Gastroesophageal sphincter (tissue), 4 donors: ENCODE results near the gene TXNDC9. TPM values are rescaled to one million over a fixed set of nuclear protein-coding genes. Genes with fewer than 3 reads are reported as not detected.

ENCODE experiments used
- ATAC-seq: fragments of 150-250 bp; one replicate; pipeline ENCODE4 v1.9.1; 2016; ENCODE audit warnings: mild to moderate bottlenecking, moderate library complexity
- H3K27ac ChIP-seq, 4 donors: fragments of 200-600 bp; sonication (generic) in 3 of 4; 1 replicate in 3 of 4; 2 replicates in 1 of 4; pipeline ENCODE4 v1.5.1; 2016 to 2019
- H3K27me3 ChIP-seq: fragments of 200-600 bp; sonication (generic); one replicate; pipeline ENCODE4 v1.5.1; 2019
- H3K36me3 ChIP-seq, 2 donors: fragments of 200-600 bp; sonication (generic); one replicate each; pipeline ENCODE4 v1.5.1; 2019; ENCODE audit warnings: control low read depth in 1 of 2
- H3K4me1 ChIP-seq, 3 donors: fragments of 200-600 bp; sonication (generic); 1 replicate in 2 of 3; 2 replicates in 1 of 3; pipeline ENCODE4 v1.5.1; 2016 to 2019; ENCODE audit warnings: control low read depth in 2 of 3
- H3K4me3 ChIP-seq, 2 donors: fragments of 200-600 bp; sonication (generic); one replicate each; pipeline ENCODE4 v1.5.1; 2019; ENCODE audit warnings: mild to moderate bottlenecking in 1 of 2, moderate library complexity in 1 of 2
- H3K9me3 ChIP-seq, 3 donors: fragments of 200-600 bp; sonication (generic); one replicate each; pipeline ENCODE4 v1.5.1; 2017 to 2019; ENCODE audit warnings: control low read depth in 2 of 3
- EP300 ChIP-seq: sonication (generic); formaldehyde crosslinking; IDR thresholded peaks from one replicate; pipeline ENCODE4 v1.6.1; 2017; ENCODE audit warnings: antibody characterized with exemption, mild to moderate bottlenecking
- POLR2A ChIP-seq, 2 donors: fragments of 450-650 bp; IDR thresholded peaks; one replicate each; pipeline ENCODE4 v1.6.1; 2017; ENCODE audit warnings: antibody characterized with exemption in 2 of 2, mild to moderate bottlenecking in 2 of 2, moderate library complexity in 1 of 2
- POLR2AphosphoS5 ChIP-seq: sonication (generic); formaldehyde crosslinking; IDR thresholded peaks from one replicate; pipeline ENCODE4 v1.6.1; 2017; ENCODE audit warnings: antibody characterized with exemption
- WGBS, 2 donors: methylation state at CpG; one replicate each; pipeline ENCODE4 v1.1.5; 2018; ENCODE audit warnings: low coverage in 1 of 2; 5-methylcytosine and 5-hydroxymethylcytosine counted together
- total RNA-seq, 4 donors: library from RNA; depleted of rRNA; stranded (reverse); fragments of >200 nt; gene quantifications; one replicate each; pipeline ENCODE4 v1.1.0, GENCODE V29; 2016
- TF ChIP-seq, protein P1 (sequence below), 4 experiments: fragments of 200-600 bp in 2 of 4; fragments of 450-650 bp in 2 of 4; sonication (generic) in 1 of 4; IDR thresholded peaks; one replicate each; pipeline ENCODE4 v1.5.1; 2017 to 2019; ENCODE audit warnings: antibody characterized with exemption in 4 of 4, mild to moderate bottlenecking in 2 of 4, moderate library complexity in 2 of 4

Gene TXNDC9, protein sequence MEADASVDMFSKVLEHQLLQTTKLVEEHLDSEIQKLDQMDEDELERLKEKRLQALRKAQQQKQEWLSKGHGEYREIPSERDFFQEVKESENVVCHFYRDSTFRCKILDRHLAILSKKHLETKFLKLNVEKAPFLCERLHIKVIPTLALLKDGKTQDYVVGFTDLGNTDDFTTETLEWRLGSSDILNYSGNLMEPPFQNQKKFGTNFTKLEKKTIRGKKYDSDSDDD
- 10 to 100 TPM; 19.0 to 32.8 (median 29.6) TPM for total RNA-seq

DNA sequence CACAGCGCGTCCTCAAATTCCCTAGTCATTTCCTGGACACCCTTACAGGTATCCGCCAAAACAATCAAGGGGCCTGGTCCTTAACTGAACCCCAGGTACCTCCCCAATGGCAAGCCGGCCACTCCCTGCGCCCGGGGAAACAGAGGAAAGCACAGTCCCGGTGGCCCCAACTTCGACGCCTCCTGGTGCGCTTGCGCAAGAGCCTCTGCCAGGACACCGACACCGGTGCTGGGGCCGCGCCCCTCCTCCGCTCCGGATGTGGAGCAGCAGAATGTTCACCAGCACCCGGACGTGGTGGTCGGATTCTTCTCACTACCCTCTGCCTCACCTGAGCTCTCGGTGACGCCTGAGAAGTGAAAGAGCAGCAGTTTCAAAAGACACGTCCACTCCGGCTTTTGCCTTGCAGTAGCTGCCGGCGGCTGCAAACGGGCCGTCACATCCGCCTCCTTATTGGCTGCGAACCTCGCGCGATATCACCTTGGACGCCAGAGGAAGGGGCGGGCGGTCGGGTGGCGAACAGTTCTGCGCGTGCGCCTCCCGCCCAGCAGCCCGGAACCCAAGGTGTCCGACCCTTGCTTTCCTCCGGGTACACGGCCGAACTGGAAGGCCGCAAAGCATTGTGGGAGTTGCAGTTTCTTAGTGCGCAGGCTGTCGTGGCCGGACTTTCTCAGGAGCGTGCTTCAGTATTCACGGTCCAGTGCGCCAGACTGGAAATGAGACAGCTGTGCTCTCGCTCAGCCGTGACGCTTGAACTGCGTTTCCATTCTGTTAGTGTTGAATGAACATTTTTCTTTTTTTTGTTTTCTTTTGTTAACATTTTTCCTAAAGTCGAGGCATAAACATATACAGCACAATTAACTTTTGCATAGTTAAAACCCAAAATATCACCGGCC lies at the start of gene TXNDC9:
Gene TXNDC9, minus strand, starts transcription at position 423 of the 893 bp plus-strand sequence. CDS start 3,123 bp downstream, outside the sequence.
- H3K4me1 ChIP-seq: peaks cover 8 to 55% (median 16%) of the 10 kb centered on the region in 3 donors
- no peaks in the 10 kb centered on the region for H3K27me3 ChIP-seq
- peaks cover 0 to 21% of the 10 kb centered on the region in 2 donors for H3K36me3 ChIP-seq
- peak within 1 kb of the TSS; percentile 85 to 93 (median 89) for H3K27ac ChIP-seq
- TF ChIP-seq, protein P1, sequence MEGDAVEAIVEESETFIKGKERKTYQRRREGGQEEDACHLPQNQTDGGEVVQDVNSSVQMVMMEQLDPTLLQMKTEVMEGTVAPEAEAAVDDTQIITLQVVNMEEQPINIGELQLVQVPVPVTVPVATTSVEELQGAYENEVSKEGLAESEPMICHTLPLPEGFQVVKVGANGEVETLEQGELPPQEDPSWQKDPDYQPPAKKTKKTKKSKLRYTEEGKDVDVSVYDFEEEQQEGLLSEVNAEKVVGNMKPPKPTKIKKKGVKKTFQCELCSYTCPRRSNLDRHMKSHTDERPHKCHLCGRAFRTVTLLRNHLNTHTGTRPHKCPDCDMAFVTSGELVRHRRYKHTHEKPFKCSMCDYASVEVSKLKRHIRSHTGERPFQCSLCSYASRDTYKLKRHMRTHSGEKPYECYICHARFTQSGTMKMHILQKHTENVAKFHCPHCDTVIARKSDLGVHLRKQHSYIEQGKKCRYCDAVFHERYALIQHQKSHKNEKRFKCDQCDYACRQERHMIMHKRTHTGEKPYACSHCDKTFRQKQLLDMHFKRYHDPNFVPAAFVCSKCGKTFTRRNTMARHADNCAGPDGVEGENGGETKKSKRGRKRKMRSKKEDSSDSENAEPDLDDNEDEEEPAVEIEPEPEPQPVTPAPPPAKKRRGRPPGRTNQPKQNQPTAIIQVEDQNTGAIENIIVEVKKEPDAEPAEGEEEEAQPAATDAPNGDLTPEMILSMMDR (IDR thresholded peaks at IDR 0.05): no peak
- TF ChIP-seq POLR2A (IDR thresholded peaks at IDR 0.05) (peak; percentile 26 to 50), POLR2AphosphoS5 (peak; percentile 82), EP300 (no peak)
- peak; percentile 96 for ATAC-seq
- no peaks in the 10 kb centered on the region for H3K9me3 ChIP-seq
- 0% methylated on average over 10 to 21 of the region's 60 CpGs for WGBS, 2 donors
- peak within 1 kb of the TSS; percentile 85 to 95 for H3K4me3 ChIP-seq

DNA sequence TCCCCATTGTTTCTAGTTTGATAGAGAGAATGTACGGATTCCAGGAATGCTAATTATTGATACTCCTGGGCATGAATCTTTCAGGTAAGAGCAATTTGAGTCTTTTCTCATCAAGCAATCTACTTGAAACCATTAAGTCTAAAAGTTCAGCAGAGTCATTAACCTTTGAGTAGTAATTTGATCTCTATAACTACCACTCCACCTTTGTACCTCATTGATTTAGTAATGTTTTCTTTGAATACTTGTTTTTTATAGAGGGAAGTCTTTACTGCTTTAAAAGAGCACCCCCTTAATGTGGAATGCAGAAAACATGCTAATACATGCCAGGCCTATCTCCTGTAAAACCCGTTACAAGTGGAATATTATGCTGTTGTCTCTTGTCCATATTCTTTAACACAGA lies 46.0 kb upstream of the TXNDC9 start:
- Histone ChIP-seq H3K27me3 (no peaks in the 10 kb centered on the region), H3K36me3 (peaks cover 0 to 84% of the 10 kb centered on the region in 2 donors), H3K4me3 (no peak overlapping the region), H3K9me3 (no peaks in the 10 kb centered on the region), H3K4me1 (no peaks in the 10 kb centered on the region), H3K27ac (no peak overlapping the region)
- TF ChIP-seq, protein P1 (IDR thresholded peaks at IDR 0.05): no peak
- TF ChIP-seq POLR2AphosphoS5 (no peak), EP300 (no peak), POLR2A (IDR thresholded peaks at IDR 0.05) (no peak)
- 91 to 94% methylated on average over 2 of the region's 2 CpGs for WGBS, 2 donors
- no peak for ATAC-seq

DNA sequence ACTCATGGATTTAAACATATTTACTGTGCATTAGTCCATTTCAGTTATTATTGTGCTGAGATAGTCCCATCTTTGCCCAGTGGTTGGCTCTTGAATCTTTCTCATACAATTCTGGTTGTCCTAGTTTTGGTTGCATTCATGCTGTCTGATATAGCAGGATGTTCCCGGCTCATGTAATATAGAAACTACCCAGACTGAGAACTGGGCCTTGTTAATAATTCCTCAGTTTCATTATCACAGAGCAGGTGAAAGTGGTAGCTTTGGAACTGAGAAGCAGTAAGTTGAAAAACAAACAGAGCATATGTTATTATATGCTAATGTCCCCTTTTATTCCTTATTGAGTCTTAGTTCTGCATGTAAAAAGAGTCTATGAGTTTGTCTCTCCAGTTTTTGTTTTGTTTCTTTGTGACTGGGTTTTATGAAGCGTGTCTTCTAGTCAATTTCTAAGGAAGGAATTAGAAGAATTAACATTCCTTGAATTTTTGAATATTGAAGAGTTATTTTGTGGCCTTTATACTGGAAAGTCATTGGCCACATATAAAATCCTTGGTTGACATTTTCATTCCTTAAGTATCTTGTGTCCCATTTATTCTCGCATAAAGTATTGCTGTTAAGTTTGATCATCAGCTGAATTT lies 44.4 kb upstream of the TXNDC9 start:
- TF ChIP-seq POLR2AphosphoS5 (no peak), POLR2A (IDR thresholded peaks at IDR 0.05) (no peak), EP300 (no peak)
- TF ChIP-seq, protein P1 (IDR thresholded peaks at IDR 0.05): no peak
- Histone ChIP-seq H3K27ac (no peak overlapping the region), H3K4me1 (no peaks in the 10 kb centered on the region), H3K9me3 (no peaks in the 10 kb centered on the region), H3K4me3 (no peak overlapping the region), H3K27me3 (no peaks in the 10 kb centered on the region), H3K36me3 (peaks cover 0 to 86% of the 10 kb centered on the region in 2 donors)
- 93 to 95% methylated on average over 2 to 3 of the region's 3 CpGs for WGBS, 2 donors
- ATAC-seq: no peak

DNA sequence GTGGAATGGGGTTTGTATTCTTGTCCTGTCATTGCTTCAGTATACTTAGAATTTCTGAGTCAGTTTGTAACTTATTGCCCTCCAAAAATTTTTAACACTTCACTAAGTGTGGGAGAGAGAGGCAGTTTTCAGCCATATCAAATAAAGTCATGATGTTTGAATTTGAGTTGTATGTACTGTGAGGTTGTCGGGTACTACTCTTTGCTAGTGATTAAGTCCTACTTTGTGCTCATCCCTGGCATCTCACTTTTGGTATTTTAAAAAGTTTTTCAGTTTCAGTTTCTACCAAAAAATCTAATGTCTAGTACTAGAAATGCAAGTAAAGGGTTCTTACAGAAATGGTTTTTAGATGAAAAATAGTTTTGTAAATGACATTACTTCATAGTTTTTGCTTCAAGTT lies 41.7 kb upstream of the TXNDC9 start:
- ATAC-seq: no peak
- Histone ChIP-seq H3K27me3 (no peaks in the 10 kb centered on the region), H3K4me3 (no peak overlapping the region), H3K4me1 (no peaks in the 10 kb centered on the region), H3K9me3 (no peaks in the 10 kb centered on the region), H3K27ac (no peak overlapping the region), H3K36me3 (peaks cover 0 to 88% of the 10 kb centered on the region in 2 donors)
- WGBS, 2 donors: 95 to 100% methylated on average over 1 of the region's 1 CpG
- TF ChIP-seq POLR2AphosphoS5 (no peak), POLR2A (IDR thresholded peaks at IDR 0.05) (no peak), EP300 (no peak)
- TF ChIP-seq, protein P1 (IDR thresholded peaks at IDR 0.05): no peak
